ENCODE measurements around the gene NUP210L. TPM values are rescaled to one million over a fixed set of nuclear protein-coding genes. Genes with fewer than 3 reads are reported as not detected.
A peak's percentile ranks its signal among the peaks of the same experiment; 100 is the strongest.

The NUP210L gene
- total and polyA plus RNA-seq, 9 of the 15 experiments (the other 6 are each of a cell fraction or from before 2014, with no cell fraction given), result 0.01 to 0.04 TPM; not detected in 7

DNA sequence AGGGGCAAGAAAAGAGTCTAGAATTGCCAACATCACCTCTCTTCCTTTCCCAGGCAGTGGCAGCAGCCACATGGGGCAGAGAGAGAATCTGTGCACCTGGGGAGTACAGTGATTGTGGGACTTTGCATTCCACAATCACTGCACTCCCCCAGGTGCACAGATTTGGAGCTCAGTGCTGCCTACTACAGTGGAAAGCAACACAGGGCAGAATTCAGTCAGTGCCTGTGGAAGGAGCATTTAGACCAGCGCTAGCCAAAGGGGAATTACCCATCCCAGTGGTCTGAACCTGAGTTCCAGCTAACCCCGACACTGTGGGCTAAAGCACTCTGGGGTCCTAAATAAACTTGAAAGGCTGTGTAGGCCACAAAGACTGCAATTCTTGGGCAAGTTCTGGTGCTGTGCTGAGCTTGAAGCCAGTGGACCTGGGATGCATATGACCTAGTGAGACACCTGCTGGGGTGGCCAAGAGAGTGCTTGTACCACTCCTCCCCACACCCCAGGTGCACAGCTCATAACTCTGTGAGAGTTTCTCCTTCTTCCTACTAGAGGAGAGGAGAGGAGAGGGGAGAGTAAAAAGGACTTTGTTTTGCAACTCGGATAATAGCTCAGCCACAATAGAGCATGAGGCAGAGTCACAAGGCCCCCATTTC lies 50.3 kb downstream of the NUP210L start:
- no peak for DNase-seq (ENCODE audit: extremely low read depth in 1 of 4, low spot score in 3 of 4)
- ATAC-seq, result peak; percentile 78
- ChIA-PET POLR2A (no interaction called here), CTCF (ENCODE audit: low intra/inter-chr PET ratio) (no interaction called here)
- no peaks in the 10 kb centered on the region for H3K4me1 ChIP-seq (replicated peaks in 1 of 2; ENCODE audit: control insufficient read depth in 2 of 2, insufficient read depth in 2 of 2, low read length in 2 of 2)
- no peak overlapping the region for H3K4me3 ChIP-seq
- no peaks in the 10 kb centered on the region for H3K79me2 ChIP-seq (ENCODE audit: control insufficient read depth, insufficient read depth, low read length)
- in situ Hi-C loops (cut with MboI) (no loop called here), intact Hi-C loops (cut with micrococcal nuclease) (no loop called here)
- no peaks in the 10 kb centered on the region for H4K20me1 ChIP-seq (replicated peaks; ENCODE audit: control insufficient read depth, insufficient read depth, low read length)
- FAIRE-seq, result no peak
- peaks cover 0 to 4% of the 10 kb centered on the region in 2 experiments; a peak in 1 of 5 replicates for H3K27me3 ChIP-seq (ENCODE audit: control insufficient read depth in 2 of 2, insufficient read depth in 2 of 2, low read length in 2 of 2)
- no peak overlapping the region for H3K4me2 ChIP-seq (ENCODE audit: insufficient read depth, low read length)
- H2AFZ ChIP-seq (ENCODE audit: low read depth, low read length), result no peak overlapping the region
- WGBS (ENCODE audit: insufficient coverage, low coverage, missing lambda C conversion rate), result 7% methylated on average over 3 of the region's 3 CpGs
- H3K9ac ChIP-seq (ENCODE audit: insufficient read depth in 1 of 2, low read depth in 2 of 2, low read length in 2 of 2), result no peak overlapping the region
- no peaks in the 10 kb centered on the region for H3K9me1 ChIP-seq (ENCODE audit: control insufficient read depth, insufficient read depth, low read length)
- no peaks in the 10 kb centered on the region for H3K36me3 ChIP-seq (ENCODE audit: control insufficient read depth, insufficient read depth, low read length)
- H3K27ac ChIP-seq (ENCODE audit: extremely low read depth, low read depth, low read length), result no peak overlapping the region
- BruUV-seq (replicated peaks), result no TSS peak
- no peaks in the 10 kb centered on the region for H3K9me3 ChIP-seq (replicated peaks; ENCODE audit: control insufficient read depth, insufficient read depth, low read depth, low read length)
- TF ChIP-seq, protein P1, sequence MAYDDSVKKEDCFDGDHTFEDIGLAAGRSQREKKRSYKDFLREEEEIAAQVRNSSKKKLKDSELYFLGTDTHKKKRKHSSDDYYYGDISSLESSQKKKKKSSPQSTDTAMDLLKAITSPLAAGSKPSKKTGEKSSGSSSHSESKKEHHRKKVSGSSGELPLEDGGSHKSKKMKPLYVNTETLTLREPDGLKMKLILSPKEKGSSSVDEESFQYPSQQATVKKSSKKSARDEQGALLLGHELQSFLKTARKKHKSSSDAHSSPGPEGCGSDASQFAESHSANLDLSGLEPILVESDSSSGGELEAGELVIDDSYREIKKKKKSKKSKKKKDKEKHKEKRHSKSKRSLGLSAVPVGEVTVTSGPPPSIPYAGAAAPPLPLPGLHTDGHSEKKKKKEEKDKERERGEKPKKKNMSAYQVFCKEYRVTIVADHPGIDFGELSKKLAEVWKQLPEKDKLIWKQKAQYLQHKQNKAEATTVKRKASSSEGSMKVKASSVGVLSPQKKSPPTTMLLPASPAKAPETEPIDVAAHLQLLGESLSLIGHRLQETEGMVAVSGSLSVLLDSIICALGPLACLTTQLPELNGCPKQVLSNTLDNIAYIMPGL (CRISPR knock-in tag; IDR thresholded peaks at IDR 0.05), result no peak
- TF ChIP-seq PHTF2 (CRISPR knock-in tag; IDR thresholded peaks at IDR 0.05), result no peak
- TF ChIP-seq DACH1 (IDR thresholded peaks at IDR 0.05; ENCODE audit: partially characterized antibody), result peak; percentile 61
- TF ChIP-seq HDAC1 (IDR thresholded peaks at IDR 0.05), result peak; percentile 13 to 98; a peak in 2 of 4 replicates
- no peak for TF ChIP-seq MIER1 (IDR thresholded peaks at IDR 0.05; ENCODE audit: low read depth)
- peak; percentile 99 for TF ChIP-seq HDAC2 (IDR thresholded peaks at IDR 0.05)
- peak; percentile 99 to 100 for TF ChIP-seq RCOR1 (IDR thresholded peaks at IDR 0.05; ENCODE audit: borderline replicate concordance in 1 of 2, low read depth in 2 of 2, low read length in 2 of 2)
- TF ChIP-seq, protein P2, sequence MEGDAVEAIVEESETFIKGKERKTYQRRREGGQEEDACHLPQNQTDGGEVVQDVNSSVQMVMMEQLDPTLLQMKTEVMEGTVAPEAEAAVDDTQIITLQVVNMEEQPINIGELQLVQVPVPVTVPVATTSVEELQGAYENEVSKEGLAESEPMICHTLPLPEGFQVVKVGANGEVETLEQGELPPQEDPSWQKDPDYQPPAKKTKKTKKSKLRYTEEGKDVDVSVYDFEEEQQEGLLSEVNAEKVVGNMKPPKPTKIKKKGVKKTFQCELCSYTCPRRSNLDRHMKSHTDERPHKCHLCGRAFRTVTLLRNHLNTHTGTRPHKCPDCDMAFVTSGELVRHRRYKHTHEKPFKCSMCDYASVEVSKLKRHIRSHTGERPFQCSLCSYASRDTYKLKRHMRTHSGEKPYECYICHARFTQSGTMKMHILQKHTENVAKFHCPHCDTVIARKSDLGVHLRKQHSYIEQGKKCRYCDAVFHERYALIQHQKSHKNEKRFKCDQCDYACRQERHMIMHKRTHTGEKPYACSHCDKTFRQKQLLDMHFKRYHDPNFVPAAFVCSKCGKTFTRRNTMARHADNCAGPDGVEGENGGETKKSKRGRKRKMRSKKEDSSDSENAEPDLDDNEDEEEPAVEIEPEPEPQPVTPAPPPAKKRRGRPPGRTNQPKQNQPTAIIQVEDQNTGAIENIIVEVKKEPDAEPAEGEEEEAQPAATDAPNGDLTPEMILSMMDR (IDR thresholded peaks at IDR 0.05 in 2 of 3, conservative IDR thresholded peaks at IDR 0.05 in 1 of 3; ENCODE audit: insufficient read depth in 2 of 3, low read depth in 1 of 3, low read length in 3 of 3), result peak in 2 of 3 experiments; percentile 24 to 25; a peak in 1 of 6 replicates
- TF ChIP-seq ETS2 (tag; IDR thresholded peaks at IDR 0.05; ENCODE audit: borderline replicate concordance, poor library complexity, severe bottlenecking), result no peak
- TF ChIP-seq SAFB2 (IDR thresholded peaks at IDR 0.05; ENCODE audit: borderline replicate concordance, low read depth, low read length, severe bottlenecking), result no peak
- TF ChIP-seq, protein P3, sequence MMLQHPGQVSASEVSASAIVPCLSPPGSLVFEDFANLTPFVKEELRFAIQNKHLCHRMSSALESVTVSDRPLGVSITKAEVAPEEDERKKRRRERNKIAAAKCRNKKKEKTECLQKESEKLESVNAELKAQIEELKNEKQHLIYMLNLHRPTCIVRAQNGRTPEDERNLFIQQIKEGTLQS (IDR thresholded peaks at IDR 0.05), result 0 out of 2 replicates have a peak, but pooled peaks have one; percentile 22
- TF ChIP-seq, protein P3 (CRISPR knock-in tag; conservative IDR thresholded peaks at IDR 0.05), result no peak
- TF ChIP-seq, protein P4, sequence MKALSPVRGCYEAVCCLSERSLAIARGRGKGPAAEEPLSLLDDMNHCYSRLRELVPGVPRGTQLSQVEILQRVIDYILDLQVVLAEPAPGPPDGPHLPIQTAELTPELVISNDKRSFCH (CRISPR knock-in tag; IDR thresholded peaks at IDR 0.05), result no peak
- TF ChIP-seq, protein P4 (tag; IDR thresholded peaks at IDR 0.05), result 0 out of 2 replicates have a peak, but pooled peaks have one; percentile 30
- TF ChIP-seq ZNF174 (CRISPR knock-in tag; IDR thresholded peaks at IDR 0.05), result no peak

All from K562 (cell line).